HG03060 (cell line): ENCODE measurements around the gene XRCC4.
A peak's percentile ranks its signal among the peaks of the same experiment; 100 is the strongest.
"Not testable (repeated sequence)": the region's sequence is repeated elsewhere in the genome, so short reads cannot be mapped to it uniquely, and the experiment has no call there.

Source experiments
- ATAC-seq: cut with Tn5 transposase; IDR thresholded peaks from one replicate; pipeline ENCODE4 v1.9.1; 2021; ENCODE audit warnings: low read depth, moderate number of reproducible peaks; ENCODE audit not compliant: unreplicated experiment

XRCC4 gene

GRCh38 chr5:83251849-83252248, 174.5 kb downstream of the XRCC4 start:
- no peak for ATAC-seq

DNA sequence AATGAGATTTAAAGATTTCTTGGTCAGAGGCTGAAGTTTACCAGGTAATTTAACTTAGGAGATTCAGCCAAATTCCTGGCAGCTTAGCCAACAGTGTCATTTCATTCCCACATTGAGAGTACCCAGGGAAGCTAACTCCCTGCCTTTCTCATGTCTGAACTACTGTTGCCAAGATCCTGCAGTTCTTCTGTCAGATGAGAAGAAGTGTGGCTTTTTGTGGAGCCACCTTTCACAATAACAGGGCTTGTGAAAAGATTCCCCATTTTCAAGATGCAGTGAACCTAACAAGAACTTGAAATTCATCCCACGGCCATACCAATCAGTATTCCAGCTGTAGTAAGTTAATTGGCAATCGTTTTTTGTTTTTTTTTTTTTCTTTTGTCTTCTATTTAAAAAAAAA, 176.4 kb downstream of the XRCC4 start:
- no peak for ATAC-seq

DNA sequence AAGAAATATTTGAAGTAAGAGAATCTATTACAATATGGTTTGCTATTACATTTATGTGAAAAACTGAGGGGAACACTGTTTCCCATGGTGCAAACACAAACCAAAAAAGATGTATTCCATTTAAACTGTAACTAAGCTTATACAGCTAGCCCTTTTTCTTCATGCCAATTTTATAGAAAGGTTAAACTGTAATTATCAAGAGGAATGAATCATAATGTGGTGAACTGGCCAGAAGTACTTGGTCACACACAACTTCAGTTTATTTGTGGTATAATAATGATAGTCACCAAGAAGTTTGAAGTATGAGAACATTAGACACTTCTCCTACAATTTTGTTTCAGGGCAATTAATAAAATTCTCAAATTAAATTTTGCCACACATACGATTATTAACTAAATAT, 177.9 kb downstream of the XRCC4 start:
- no peak for ATAC-seq

DNA sequence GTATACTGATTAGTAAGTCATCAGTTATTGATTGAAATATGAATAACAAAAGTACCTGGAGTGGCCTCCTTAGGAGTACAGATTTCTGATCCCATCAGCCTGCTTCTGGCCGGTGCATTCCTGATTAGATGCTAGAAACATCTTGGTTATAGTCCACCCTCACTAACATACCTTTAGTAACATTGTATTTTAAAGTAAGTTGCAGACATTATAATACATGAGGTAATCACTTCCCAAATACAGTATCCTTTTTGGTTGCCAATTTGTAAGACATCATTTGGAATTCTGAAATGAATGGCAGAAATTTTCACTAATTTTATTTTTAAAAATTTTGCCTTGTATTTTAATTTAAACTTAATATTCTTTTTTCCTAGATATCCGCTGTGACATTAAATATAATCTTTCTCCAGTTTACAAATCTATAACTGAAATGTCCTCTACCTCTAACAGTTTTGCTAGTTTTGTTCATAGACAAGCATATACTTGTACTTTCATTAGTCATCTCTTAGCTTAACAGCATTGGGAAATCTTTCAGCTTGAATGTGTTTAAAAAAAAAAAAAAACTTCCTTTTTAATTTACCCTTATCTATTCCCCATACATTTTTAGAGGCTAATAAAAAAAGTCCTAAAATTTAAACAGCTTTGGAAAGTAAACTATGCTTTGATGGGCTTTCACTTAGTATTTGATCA, 178.9 kb downstream of the XRCC4 start:
- no peak for ATAC-seq

DNA sequence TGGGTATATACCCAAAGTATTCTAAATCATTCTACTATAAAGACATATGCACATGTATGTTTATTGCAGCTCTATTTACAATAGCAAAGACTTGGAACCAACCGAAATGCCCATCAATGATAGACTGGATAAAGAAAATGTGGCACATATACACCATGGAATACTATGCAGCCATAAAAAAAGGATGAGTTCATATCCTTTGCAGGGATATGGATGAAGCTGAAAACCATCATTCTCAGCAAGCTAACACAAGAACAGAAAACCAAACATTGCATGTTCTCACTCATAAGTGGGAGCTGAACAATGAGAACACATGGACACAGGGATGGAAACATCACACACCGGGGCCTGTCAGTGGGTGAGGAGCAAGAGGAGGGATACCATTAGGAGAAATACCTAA, 180.3 kb downstream of the XRCC4 start:
- ATAC-seq: not testable (repeated sequence)

DNA sequence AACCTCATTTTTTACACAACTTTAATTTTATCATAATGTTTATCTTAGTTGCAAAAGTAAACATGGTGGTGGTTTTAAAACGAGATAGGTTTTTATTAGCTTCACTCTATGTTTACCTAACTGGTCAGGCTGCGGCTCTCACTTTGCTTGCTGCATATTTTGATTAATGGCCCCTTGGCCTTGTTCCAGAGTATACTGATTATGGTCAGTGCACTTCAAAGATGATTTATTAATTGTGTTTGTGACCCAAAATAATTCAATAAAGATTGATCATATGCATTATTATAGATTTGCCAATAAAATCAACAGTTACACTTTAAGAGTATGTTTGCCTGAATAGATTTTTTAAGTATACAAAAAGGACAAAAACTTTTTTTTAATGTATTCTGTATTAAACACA, 188.0 kb downstream of the XRCC4 start:
- no peak for ATAC-seq

DNA sequence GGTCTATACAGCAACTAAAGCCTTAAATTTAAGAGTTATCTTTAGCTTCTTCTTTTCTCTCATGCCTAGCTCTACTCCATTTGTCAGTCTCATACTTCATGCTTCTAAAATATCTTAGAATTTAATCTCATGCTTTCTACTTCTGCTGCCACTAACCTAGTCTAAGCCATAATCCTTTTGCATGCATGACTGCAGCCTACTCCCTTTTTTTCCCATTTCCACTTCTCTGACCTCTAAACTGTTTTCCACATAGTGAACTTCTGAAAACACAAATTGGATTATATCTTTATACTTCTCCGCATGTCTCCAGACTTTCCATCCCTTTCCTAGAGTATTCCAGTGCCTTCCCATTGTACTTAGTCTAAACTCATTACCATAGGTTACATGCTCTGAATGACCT, 193.0 kb downstream of the XRCC4 start:
- ATAC-seq: no peak

DNA sequence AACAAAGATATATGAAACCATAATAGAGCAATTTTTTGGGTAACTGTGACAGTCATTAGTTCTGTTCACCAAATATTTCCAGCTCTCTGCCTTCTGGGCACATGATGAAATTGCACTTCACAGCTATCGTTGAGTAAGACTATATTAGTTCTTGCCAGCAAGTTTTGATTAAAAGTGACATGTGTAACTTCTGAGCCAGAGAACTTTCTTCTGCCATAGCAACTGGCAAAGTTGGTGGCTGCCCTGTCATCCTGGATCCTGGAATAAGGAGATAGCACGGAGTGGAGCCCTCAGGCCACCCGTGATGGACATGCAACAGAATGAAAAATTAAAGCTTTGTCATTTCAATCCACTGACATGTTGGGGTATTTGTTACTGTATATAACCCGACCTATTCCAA, 199.8 kb downstream of the XRCC4 start:
- no peak for ATAC-seq

- no peak for ATAC-seq
Measured at GRCh38 chr5:83277953-83278352, 200.6 kb downstream of the XRCC4 start.

- ATAC-seq: no peak
Measured at GRCh38 chr5:83281176-83281575, 203.8 kb downstream of the XRCC4 start.

GRCh38 chr5:83281658-83282057, 204.3 kb downstream of the XRCC4 start:
- no peak for ATAC-seq

DNA sequence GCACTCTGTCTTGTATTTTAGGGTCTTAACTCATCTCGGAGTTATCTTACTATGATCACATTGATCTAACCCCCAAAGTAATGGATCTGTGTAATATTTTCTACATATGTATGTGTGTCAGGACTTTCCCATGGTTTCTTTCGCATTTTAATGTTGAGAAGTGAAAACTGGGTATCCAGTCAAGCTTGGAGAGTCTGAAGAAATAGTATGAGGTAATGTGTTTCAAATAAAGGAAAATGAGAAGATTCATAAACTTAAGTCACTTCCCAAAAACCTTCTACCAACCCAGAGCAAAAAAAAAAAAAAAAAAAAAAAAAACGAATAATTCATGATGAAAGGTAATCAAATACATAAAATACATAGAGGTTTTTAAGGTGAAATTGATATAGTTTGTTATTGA, 206.4 kb downstream of the XRCC4 start:
- ATAC-seq: no peak

- no peak for ATAC-seq
Measured at GRCh38 chr5:83285661-83286398, 208.5 kb downstream of the XRCC4 start.

DNA sequence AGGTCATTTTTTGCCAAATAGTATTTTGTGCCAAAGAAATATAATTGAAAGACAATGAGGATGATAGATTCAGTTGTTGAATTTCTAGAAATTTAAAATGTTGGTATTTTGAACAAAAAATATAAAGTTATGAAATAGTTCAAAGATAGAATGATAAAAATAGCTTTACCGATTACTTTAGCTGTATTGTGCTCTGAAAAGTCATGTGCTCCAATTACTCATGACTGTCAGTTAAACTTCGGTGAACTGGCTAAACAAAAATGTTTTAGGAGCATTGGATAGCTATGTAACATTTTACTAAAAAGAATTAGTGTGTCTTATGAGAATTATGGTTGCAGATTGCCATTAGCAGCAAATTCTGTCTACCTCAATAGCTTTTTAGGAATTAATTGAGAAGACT, 216.9 kb downstream of the XRCC4 start:
- ATAC-seq: no peak

DNA sequence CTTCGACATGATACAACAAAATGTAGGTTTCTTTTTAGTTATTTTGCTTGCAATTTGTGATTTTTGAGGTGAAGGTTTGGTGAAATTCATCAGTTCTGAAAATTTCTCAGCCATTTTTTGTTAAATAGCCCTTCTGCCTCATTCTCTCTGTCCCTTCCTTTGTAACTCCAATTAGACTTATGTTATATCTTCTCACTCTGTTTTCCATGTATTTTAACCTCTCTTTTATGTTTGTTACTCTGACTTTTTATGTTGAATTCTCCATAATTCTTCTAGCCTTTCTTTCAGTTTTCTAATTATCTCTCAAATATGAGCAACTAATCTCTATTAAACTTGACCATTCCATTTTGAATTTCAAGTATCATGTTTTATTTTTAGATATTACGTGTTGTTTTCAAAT, 222.0 kb downstream of the XRCC4 start:
- ATAC-seq: no peak

- peak; percentile 99 for ATAC-seq
Measured at GRCh38 chr5:83306572-83307241, 229.4 kb downstream of the XRCC4 start.

GRCh38 chr5:83312663-83313062, 235.3 kb downstream of the XRCC4 start:
- no peak for ATAC-seq

DNA sequence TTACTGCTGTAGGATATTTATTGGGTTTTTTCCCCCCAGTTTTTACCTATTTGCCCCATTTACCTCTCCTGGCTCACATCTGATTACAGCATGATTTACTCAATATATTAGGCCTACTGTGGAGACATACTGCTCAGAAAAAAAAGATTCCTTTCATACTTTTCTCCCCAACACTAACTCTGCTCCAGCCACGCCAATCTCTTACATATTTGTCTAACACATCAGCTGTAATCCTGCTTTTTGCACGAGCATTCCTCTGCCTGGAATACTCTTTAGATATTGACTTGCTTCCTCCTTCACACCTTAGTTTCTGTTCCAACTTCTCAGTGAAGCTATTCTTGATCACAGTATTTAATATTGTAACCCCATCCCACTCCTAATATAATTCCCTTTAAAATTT, 236.1 kb downstream of the XRCC4 start:
- no peak for ATAC-seq

DNA sequence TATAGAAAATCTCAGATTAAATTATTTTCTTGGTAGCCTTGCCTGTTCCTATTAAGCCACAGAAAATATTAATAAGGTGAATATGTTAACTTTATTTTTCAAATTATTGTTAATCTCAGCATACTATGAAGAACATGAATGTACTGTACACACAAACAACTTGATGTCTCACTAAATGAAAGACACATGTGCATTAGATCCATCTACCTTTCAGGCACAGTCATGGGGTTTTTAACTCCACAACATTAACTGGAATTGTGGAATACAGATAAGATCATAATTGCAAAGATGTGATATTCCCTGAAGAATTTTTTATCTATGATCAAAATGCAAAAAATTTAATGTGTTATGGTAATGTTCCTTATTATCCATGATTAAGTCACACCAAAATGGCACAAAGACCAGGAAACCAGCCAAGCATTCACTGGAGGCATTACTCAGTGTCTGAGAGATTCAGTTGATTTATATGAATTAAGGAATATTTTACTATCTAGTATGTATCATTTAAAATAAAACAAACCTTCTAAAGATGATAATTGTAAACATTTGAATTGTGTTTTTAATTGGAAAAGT, 244.2 kb downstream of the XRCC4 start:
- ATAC-seq: no peak

- ATAC-seq: no peak
Measured at GRCh38 chr5:83322273-83322924, 245.1 kb downstream of the XRCC4 start.
